Ovary (tissue), 3 donors: ENCODE results near the gene PLEKHO2.

Source experiments
- EP300 ChIP-seq: sonication (generic); formaldehyde crosslinking; IDR thresholded peaks from one replicate; pipeline ENCODE4 v1.6.1; 2017; ENCODE audit warnings: antibody characterized with exemption
- TF ChIP-seq, protein P1 (sequence below), 3 donors: fragments of 450-650 bp in 2 of 3; fragments of 200-600 bp in 1 of 3; IDR thresholded peaks; one replicate each; pipeline versions ENCODE4 v1.5.1 to v1.8.0; 2016 to 2022; ENCODE audit warnings: antibody characterized with exemption in 3 of 3, mild to moderate bottlenecking in 1 of 3
- donor health status: DM: no; HTN: no; CAD: no.

GRCh38 chr15:64845183-64845611 lies 3.5 kb downstream of the PLEKHO2 start:
- TF ChIP-seq, protein P1, sequence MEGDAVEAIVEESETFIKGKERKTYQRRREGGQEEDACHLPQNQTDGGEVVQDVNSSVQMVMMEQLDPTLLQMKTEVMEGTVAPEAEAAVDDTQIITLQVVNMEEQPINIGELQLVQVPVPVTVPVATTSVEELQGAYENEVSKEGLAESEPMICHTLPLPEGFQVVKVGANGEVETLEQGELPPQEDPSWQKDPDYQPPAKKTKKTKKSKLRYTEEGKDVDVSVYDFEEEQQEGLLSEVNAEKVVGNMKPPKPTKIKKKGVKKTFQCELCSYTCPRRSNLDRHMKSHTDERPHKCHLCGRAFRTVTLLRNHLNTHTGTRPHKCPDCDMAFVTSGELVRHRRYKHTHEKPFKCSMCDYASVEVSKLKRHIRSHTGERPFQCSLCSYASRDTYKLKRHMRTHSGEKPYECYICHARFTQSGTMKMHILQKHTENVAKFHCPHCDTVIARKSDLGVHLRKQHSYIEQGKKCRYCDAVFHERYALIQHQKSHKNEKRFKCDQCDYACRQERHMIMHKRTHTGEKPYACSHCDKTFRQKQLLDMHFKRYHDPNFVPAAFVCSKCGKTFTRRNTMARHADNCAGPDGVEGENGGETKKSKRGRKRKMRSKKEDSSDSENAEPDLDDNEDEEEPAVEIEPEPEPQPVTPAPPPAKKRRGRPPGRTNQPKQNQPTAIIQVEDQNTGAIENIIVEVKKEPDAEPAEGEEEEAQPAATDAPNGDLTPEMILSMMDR (IDR thresholded peaks at IDR 0.05), result no peak
- no peak for TF ChIP-seq EP300
